ENCODE results near the gene IL1RAPL1. TPM values are rescaled to one million over a fixed set of nuclear protein-coding genes. Genes with fewer than 3 reads are reported as not detected.

Gene IL1RAPL1
- total and polyA plus RNA-seq, 9 of the 15 experiments (the other 6 are each of a cell fraction or from before 2014, with no cell fraction given): 0.04 to 0.07 (median 0.04) TPM; not detected in 6

- no CpG with 5 or more reads among the region's 2 CpGs for WGBS (ENCODE audit: insufficient coverage, low coverage, missing lambda C conversion rate)
- Histone ChIP-seq H3K9ac (ENCODE audit: insufficient read depth in 1 of 2, low read depth in 2 of 2, low read length in 2 of 2) (no peak overlapping the region), H3K4me2 (ENCODE audit: insufficient read depth, low read length) (no peak overlapping the region), H3K27me3 (ENCODE audit: control insufficient read depth in 2 of 2, insufficient read depth in 2 of 2, low read length in 2 of 2) (no peaks in the 10 kb centered on the region), H2AFZ (ENCODE audit: low read depth, low read length) (no peak overlapping the region), H3K4me3 (no peak overlapping the region), H3K79me2 (ENCODE audit: control insufficient read depth, insufficient read depth, low read length) (no peaks in the 10 kb centered on the region), H3K9me3 (replicated peaks; ENCODE audit: control insufficient read depth, insufficient read depth, low read depth, low read length) (no peaks in the 10 kb centered on the region), H3K4me1 (replicated peaks in 1 of 2; ENCODE audit: control insufficient read depth in 2 of 2, insufficient read depth in 2 of 2, low read length in 2 of 2) (no peaks in the 10 kb centered on the region), H3K27ac (ENCODE audit: extremely low read depth, low read depth, low read length) (no peak overlapping the region), H3K36me3 (ENCODE audit: control insufficient read depth, insufficient read depth, low read length) (no peaks in the 10 kb centered on the region), H3K9me1 (ENCODE audit: control insufficient read depth, insufficient read depth, low read length) (no peaks in the 10 kb centered on the region), H4K20me1 (replicated peaks; ENCODE audit: control insufficient read depth, insufficient read depth, low read length) (no peaks in the 10 kb centered on the region)
- ChIA-PET CTCF (ENCODE audit: low intra/inter-chr PET ratio) (no interaction called here), POLR2A (no interaction called here)
- FAIRE-seq (no peak), ATAC-seq (no peak), DNase-seq (ENCODE audit: extremely low read depth in 1 of 4, low spot score in 3 of 4) (no peak)
- intact Hi-C loops (cut with micrococcal nuclease) (no loop called here), in situ Hi-C loops (cut with MboI) (no loop called here)
- BruUV-seq (replicated peaks): no TSS peak
- no peak for TF ChIP-seq NBN (IDR thresholded peaks at IDR 0.05; ENCODE audit: low read depth)
- TF ChIP-seq, protein P1, sequence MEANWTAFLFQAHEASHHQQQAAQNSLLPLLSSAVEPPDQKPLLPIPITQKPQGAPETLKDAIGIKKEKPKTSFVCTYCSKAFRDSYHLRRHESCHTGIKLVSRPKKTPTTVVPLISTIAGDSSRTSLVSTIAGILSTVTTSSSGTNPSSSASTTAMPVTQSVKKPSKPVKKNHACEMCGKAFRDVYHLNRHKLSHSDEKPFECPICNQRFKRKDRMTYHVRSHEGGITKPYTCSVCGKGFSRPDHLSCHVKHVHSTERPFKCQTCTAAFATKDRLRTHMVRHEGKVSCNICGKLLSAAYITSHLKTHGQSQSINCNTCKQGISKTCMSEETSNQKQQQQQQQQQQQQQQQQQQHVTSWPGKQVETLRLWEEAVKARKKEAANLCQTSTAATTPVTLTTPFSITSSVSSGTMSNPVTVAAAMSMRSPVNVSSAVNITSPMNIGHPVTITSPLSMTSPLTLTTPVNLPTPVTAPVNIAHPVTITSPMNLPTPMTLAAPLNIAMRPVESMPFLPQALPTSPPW (CRISPR knock-in tag; IDR thresholded peaks at IDR 0.05): no peak
- no peak for TF ChIP-seq PPARD (CRISPR knock-in tag; IDR thresholded peaks at IDR 0.05)
- TF ChIP-seq, protein P2, sequence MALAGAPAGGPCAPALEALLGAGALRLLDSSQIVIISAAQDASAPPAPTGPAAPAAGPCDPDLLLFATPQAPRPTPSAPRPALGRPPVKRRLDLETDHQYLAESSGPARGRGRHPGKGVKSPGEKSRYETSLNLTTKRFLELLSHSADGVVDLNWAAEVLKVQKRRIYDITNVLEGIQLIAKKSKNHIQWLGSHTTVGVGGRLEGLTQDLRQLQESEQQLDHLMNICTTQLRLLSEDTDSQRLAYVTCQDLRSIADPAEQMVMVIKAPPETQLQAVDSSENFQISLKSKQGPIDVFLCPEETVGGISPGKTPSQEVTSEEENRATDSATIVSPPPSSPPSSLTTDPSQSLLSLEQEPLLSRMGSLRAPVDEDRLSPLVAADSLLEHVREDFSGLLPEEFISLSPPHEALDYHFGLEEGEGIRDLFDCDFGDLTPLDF (CRISPR knock-in tag; IDR thresholded peaks at IDR 0.05): no peak
- TF ChIP-seq IFI16 (CRISPR knock-in tag; IDR thresholded peaks at IDR 0.05): no peak
- no peak for TF ChIP-seq SP2 (IDR thresholded peaks at IDR 0.05; ENCODE audit: extremely low read depth, low read depth, low read length, poor library complexity, severe bottlenecking)
- no peak for TF ChIP-seq STAG1 (CRISPR knock-in tag; IDR thresholded peaks at IDR 0.05; ENCODE audit: borderline replicate concordance)
- TF ChIP-seq ZBED1 (IDR thresholded peaks at IDR 0.05): no peak
- TF ChIP-seq ZBTB40 (IDR thresholded peaks at IDR 0.05): no peak
- TF ChIP-seq ZBTB40 (CRISPR knock-in tag; IDR thresholded peaks at IDR 0.05): no peak
- TF ChIP-seq HCFC1 (IDR thresholded peaks at IDR 0.05; ENCODE audit: low read depth, low read length): no peak
- TF ChIP-seq HNRNPLL (IDR thresholded peaks at IDR 0.05; ENCODE audit: low read depth, low read length, poor library complexity, severe bottlenecking): no peak
- TF ChIP-seq MED1 (CRISPR knock-in tag; IDR thresholded peaks at IDR 0.05; ENCODE audit: borderline replicate concordance): no peak
Observed at GRCh38 chrX:29243942-29244341, 656.7 kb downstream of the IL1RAPL1 start.

Data from K562 (cell line).